Measurements from ENCODE around the gene CASZ1.

CASZ1 gene

DNA sequence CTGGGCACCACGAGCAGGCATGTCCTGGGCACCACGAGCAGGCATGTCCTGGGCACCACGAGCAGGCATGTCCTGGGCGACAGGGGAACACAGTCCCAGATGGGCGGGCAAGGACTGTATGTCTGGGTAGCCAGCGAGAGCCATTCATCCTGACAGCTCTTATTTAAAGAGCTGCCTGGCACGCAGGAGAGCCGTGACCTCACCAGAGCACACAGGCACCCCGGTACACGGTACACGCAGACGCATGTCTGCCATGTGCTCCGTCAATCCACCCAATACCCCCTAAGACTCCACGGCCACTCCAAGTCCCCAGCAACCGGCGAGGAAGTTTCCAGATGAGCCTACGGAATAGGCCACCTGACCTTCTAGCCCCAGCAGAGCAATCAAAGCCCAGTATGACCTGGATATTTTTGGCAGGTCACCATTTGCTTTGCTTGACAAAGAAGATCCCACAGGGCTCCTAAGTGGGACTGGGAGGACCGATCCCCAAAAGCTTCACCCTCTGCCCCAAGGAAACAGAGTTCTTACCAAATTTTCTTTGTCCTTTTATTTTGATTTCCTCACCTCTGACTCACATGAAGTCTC, 51.7 kb downstream of the CASZ1 start:
- DNase-seq = no peak

GRCh38 chr1:10744029-10744428, 52.4 kb downstream of the CASZ1 start:
- DNase-seq = no peak

DNA sequence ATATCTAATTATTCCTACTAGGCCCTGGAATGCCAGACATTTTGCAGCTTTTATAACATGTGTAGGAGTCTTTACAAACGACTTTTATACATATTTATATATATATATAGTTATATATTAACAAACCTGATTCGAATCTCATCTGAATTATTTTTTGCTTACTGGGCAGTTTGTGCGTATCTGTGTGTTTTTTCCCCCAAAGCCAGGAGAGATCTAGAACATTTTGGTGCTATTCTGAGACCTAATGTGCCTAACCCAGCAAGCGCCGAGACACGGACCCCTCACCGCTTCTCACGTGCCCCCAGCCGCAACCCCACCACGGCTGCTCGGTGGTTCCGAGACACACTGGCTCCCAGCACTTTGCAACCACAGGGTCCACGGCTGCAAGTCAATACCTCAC, 54.8 kb downstream of the CASZ1 start:
- no peak for DNase-seq

GRCh38 chr1:10740123-10740522, 56.3 kb downstream of the CASZ1 start:
- DNase-seq = no peak

GRCh38 chr1:10739589-10739988, 56.9 kb downstream of the CASZ1 start:
- no peak for DNase-seq

DNA sequence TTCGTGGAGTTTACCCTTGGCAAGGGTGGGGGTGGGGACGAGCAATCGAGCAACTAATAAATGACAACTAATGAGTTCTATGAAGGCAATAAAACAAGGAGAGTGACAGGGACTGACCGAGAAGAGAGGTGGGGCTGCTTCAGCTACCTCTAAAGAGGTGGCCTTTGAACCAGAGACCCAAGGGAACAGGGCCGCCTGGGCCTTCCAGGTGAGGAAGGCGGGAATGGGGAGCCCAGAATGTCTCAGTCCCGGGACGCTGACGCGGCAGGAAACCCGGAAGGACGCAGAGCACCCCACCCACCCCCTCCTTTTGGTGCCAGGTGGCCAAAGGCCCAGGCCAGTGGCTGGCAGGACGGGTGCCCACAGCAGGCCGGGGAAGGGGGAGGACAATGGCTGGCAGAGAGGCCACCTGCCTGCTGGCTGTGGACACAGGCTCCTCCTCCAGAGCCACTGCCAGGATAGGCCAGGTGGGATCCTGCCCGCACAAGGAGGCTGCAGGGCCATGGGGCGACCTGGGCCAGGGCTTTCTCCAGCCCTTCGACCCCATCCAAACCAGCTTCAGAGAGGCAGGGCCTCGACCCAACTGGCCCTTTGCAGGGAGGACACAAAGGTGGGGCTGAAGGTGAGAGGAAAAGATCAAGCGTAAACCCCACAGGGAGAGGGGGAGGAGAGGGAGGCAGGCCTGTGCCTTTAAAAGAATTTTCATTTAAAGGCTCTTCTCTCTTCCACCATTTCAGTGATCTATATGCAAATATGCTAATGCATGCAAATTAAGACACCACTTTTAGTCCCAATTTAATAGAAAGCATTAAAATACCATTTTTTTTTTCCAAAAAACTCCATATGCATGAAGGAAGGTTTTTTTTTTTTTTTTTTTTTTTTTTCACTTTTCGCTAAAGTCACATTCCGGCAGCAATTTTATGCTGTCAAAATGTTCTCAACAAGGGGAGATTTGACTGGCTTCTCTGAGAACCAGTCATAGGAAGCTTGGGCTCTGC, 58.1 kb downstream of the CASZ1 start:
- DNase-seq = no peak

GRCh38 chr1:10737651-10738050, 58.8 kb downstream of the CASZ1 start:
- no peak for DNase-seq

GRCh38 chr1:10736634-10737586, 59.5 kb downstream of the CASZ1 start:
- DNase-seq = no peak

GRCh38 chr1:10735563-10736305, 60.7 kb downstream of the CASZ1 start:
- no peak for DNase-seq

GRCh38 chr1:10734962-10735544, 61.4 kb downstream of the CASZ1 start:
- no peak for DNase-seq

GRCh38 chr1:10734375-10734774, 62.1 kb downstream of the CASZ1 start:
- no peak for DNase-seq

GRCh38 chr1:10733474-10734366, 62.7 kb downstream of the CASZ1 start:
- DNase-seq = no peak

DNA sequence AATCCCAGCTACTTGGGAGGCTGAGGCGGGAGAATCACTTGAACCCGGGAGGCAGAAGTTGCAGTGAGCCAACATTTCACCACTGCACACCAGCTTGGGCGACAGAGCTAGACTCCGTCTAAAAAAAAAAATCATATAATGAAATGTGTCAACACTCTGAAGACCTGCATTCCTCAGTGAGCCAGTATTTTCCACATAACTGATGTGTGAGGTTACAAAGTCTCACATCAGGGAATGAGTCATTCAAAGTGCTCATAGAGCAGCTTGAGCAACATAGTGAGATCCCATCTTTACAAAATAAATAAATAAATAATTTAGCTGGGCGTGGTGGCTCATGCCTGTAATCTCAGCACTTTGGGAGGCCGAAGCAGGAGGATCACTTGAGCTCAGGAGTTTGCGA, 65.5 kb downstream of the CASZ1 start:
- no peak for DNase-seq

GRCh38 chr1:10728595-10729410, 67.6 kb downstream of the CASZ1 start:
- no peak for DNase-seq

GRCh38 chr1:10727751-10728232, 68.7 kb downstream of the CASZ1 start:
- no peak for DNase-seq

DNA sequence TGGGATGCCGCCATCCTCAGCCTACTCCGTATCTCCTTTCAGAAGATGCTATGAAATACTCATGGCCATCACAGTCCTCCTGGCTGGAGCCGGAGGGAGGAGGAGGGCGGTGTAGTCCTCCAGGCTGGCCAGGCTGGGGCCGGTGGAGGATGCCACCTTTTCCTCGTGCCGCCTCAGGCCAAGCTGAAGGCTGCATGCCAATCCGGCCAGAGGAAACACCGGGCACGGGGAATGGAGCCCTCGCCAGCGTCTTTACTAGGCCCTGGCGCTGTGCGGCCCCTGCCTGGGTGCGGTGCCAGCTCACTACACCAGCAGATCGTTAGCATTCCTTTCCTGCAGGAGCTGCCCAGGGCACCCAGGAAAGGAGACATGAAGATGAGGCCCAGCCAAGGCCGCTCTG, 70.1 kb downstream of the CASZ1 start:
- DNase-seq = no peak

DNA sequence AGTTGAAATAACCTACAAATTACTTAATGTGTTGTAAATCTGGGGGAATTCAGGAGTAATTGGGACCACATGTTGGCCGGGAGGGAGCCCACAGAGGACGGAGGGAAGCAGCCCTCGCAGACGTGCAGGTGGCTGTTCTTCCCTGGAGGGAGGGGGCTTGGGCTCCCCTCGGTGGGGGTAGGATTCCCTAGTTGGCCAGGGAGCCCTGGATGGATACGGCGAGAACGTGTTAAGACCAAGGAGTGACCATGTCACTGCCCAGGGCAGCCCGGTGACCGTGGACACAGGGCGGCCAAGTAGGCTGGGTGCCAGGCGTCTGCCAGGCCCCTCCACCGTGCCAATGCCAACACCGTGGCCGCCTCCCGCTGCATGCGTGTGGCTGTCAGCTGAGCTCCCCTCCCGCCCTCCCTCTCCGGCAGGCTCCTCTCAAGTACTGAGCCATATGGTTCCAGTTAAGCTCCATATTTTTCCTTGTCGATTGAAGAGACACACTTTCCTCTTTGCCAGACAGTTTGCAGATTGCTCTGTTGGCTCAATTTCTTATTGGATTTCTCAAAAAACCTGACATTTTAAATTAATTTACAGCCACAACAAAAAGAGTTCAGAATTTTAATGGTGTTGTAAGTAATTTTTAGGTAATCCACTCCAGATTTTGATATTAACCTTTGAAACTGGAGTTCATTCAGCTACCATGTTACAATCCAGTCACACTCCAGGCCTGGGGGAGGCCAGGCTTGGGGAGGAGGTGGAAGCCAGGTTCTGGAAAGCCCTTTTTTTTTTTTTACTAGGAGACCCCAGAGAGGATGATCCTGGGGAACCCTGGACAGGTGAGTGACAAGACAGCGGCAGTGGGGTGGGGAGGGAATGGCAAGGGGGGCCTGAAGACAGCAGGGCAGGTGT, 71.2 kb downstream of the CASZ1 start:
- DNase-seq = no peak

DNA sequence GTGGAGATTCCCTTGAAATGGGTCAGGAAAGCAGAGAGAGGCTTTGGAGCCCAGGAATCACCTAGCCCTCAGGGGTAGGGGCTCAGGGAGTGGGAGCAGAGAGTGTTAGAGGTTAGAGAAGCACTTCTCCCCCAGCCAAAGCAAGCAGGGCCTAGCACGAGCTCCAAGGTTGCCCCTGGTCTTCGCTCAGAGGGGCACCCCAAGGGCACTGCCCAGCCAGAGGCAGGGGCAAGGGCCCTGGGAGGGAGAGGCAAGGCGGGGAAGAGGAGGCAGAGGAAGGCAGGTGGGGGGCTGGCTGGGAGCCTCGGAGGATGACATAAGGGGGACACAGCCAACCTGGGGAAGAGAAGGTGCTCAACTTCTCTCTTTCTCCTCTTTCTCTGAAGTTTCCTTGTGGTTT, 71.9 kb downstream of the CASZ1 start:
- DNase-seq = no peak

- DNase-seq = no peak
These were observed 72.4 kb downstream of the CASZ1 start for GRCh38 chr1:10724052-10724494.

All from T-helper 1 cell (primary cell).